Right lung (tissue), 5 donors: ENCODE measurements around the gene PTGIS. TPM values are rescaled to one million over a fixed set of nuclear protein-coding genes. Genes with fewer than 3 reads are reported as not detected.

Experiments
- DNase-seq, 2 donors: peaks; one replicate each; pipeline ENCODE4 v3.0.0-alpha.2; 2013
- polyA plus RNA-seq, 5 donors: library from polyadenylated mRNA; unstranded; fragments of 120-200 nt; gene quantifications; one replicate each; pipeline versions ENCODE4 v1.2.1 to v1.2.3, GENCODE V29; 2013; ENCODE audit warnings: inconsistent platforms in 1 of 5, low replicate concordance in 1 of 5; ENCODE audit not compliant: insufficient read length in 5 of 5, insufficient read depth in 1 of 5

The PTGIS gene
- polyA plus RNA-seq, 5 donors: 4.3 to 8.3 (median 6.5) TPM

- DNase-seq: no peak
Observed at GRCh38 chr20:49501917-49502316, 66.0 kb downstream of the PTGIS start.

- no peak for DNase-seq
Observed at GRCh38 chr20:49497398-49497669, 70.6 kb downstream of the PTGIS start.

GRCh38 chr20:49496553-49497397 lies 71.2 kb downstream of the PTGIS start:
- DNase-seq: no peak

GRCh38 chr20:49496043-49496442 lies 71.9 kb downstream of the PTGIS start:
- DNase-seq: no peak

GRCh38 chr20:49490689-49491088 lies 77.2 kb downstream of the PTGIS start:
- no peak for DNase-seq

- no peak for DNase-seq
Observed at GRCh38 chr20:49489688-49490087, 78.2 kb downstream of the PTGIS start.

GRCh38 chr20:49486064-49486463 lies 81.9 kb downstream of the PTGIS start:
- no peak for DNase-seq

- DNase-seq: no peak
Observed at GRCh38 chr20:49485563-49485962, 82.4 kb downstream of the PTGIS start.

- DNase-seq: peak; percentile 42 to 58
Observed at GRCh38 chr20:49484180-49485140, 83.5 kb downstream of the PTGIS start.

GRCh38 chr20:49483696-49484123 lies 84.2 kb downstream of the PTGIS start:
- DNase-seq: no peak

- DNase-seq: no peak
Observed at GRCh38 chr20:49483018-49483695, 84.8 kb downstream of the PTGIS start.

GRCh38 chr20:49482621-49483017 lies 85.3 kb downstream of the PTGIS start, which contains the start of gene KCNB1:
KCNB1 (minus strand) TSS chr20:49482668; CDS start chr20:49482480, 188 bp downstream.
- peak; percentile 70 to 78 for DNase-seq

- peak in 1 of 2 donors; percentile 2 for DNase-seq
Observed at GRCh38 chr20:49482173-49482572, 85.8 kb downstream of the PTGIS start.

GRCh38 chr20:49481116-49481515 lies 86.8 kb downstream of the PTGIS start:
- no peak for DNase-seq

- DNase-seq: no peak
Observed at GRCh38 chr20:49480236-49480635, 87.7 kb downstream of the PTGIS start.

- DNase-seq: no peak
Observed at GRCh38 chr20:49479785-49480184, 88.2 kb downstream of the PTGIS start.

- DNase-seq: no peak
Observed at GRCh38 chr20:49478754-49479689, 88.9 kb downstream of the PTGIS start.

- no peak for DNase-seq
Observed at GRCh38 chr20:49478266-49478665, 89.7 kb downstream of the PTGIS start.

GRCh38 chr20:49477200-49477599 lies 90.7 kb downstream of the PTGIS start:
- no peak for DNase-seq

- DNase-seq: no peak
Observed at GRCh38 chr20:49476016-49476355, 92.0 kb downstream of the PTGIS start.
